Renal cortex interstitium (tissue), 15 donors: ENCODE results near the gene EHD2. TPM values are rescaled to one million over a fixed set of nuclear protein-coding genes. Genes with fewer than 3 reads are reported as not detected.
A peak's percentile ranks its signal among the peaks of the same experiment; 100 is the strongest.
"Not testable (repeated sequence)": the region's sequence is repeated elsewhere in the genome, so short reads cannot be mapped to it uniquely, and the experiment has no call there.

Experiments
- DNase-seq, 11 donors: peaks; one replicate each; pipeline ENCODE4 v3.0.0-alpha.2; 2013; ENCODE audit warnings: low read depth in 9 of 11, low spot score in 4 of 11; ENCODE audit errors: extremely low read depth in 1 of 11
- long read RNA-seq, 16 experiments: transcript quantifications; one replicate each; lab custom pipeline, GENCODE V29; 2026
- polyA plus RNA-seq, 3 donors: library from polyadenylated mRNA; unstranded; fragments of 120-200 nt; gene quantifications; one replicate each; pipeline ENCODE4 v1.2.1, GENCODE V29; 2013; ENCODE audit not compliant: insufficient read length in 3 of 3

The EHD2 gene
- polyA plus RNA-seq = 10 to 100 TPM; 25.3 to 41.6 (median 28.6) TPM
- long read RNA-seq, donor 1, partial matches to known transcripts = 0 of 4 reads
- long read RNA-seq, donor 1, other reads (novel, unspliced or antisense) = 0 of 4 reads
- long read RNA-seq, donor 2, partial matches to known transcripts = 0 of 2 reads
- long read RNA-seq, donor 2, other reads (novel, unspliced or antisense) = 0 of 2 reads
- long read RNA-seq, donor 3, transcript EHD2-201 (6 exons, 3,585 nt) = major isoform, 7 of 28 reads
- long read RNA-seq, donor 3, partial matches to known transcripts = 21 of 28 reads
- long read RNA-seq, donor 3, other reads (novel, unspliced or antisense) = 0 of 28 reads
- long read RNA-seq, donor 4, transcript EHD2-201 (6 exons, 3,585 nt) = major isoform, 5 of 6 reads
- long read RNA-seq, donor 4, partial matches to known transcripts = 0 of 6 reads
- long read RNA-seq, donor 4, other reads (novel, unspliced or antisense) = 0 of 6 reads
- long read RNA-seq, donor 5, transcript EHD2-201 (6 exons, 3,585 nt) = major isoform, 18 of 29 reads
- long read RNA-seq, donor 5, partial matches to known transcripts = 11 of 29 reads
- long read RNA-seq, donor 5, other reads (novel, unspliced or antisense) = 0 of 29 reads
- long read RNA-seq, donor 6, transcript EHD2-201 (6 exons, 3,585 nt) = major isoform, 8 of 9 reads
- long read RNA-seq, donor 6, partial matches to known transcripts = 0 of 9 reads
- long read RNA-seq, donor 6, other reads (novel, unspliced or antisense) = 0 of 9 reads
- long read RNA-seq, donor 7, transcript EHD2-201 (6 exons, 3,585 nt) = major isoform, 7 of 7 reads
- long read RNA-seq, donor 7, partial matches to known transcripts = 0 of 7 reads
- long read RNA-seq, donor 7, other reads (novel, unspliced or antisense) = 0 of 7 reads
- long read RNA-seq, donor 8, transcript EHD2-201 (6 exons, 3,585 nt) = major isoform, 12 of 12 reads
- long read RNA-seq, donor 8, partial matches to known transcripts = 0 of 12 reads
- long read RNA-seq, donor 8, other reads (novel, unspliced or antisense) = 0 of 12 reads
- long read RNA-seq, donor 9, transcript EHD2-201 (6 exons, 3,585 nt) = major isoform, 6 of 37 reads
- long read RNA-seq, donor 9, partial matches to known transcripts = 31 of 37 reads
- long read RNA-seq, donor 9, other reads (novel, unspliced or antisense) = 0 of 37 reads
- long read RNA-seq, donor 10, partial matches to known transcripts = 0 of 2 reads
- long read RNA-seq, donor 10, other reads (novel, unspliced or antisense) = 0 of 2 reads
- long read RNA-seq, donor 11, transcript EHD2-201 (6 exons, 3,585 nt) = major isoform, 5 of 5 reads
- long read RNA-seq, donor 11, partial matches to known transcripts = 0 of 5 reads
- long read RNA-seq, donor 11, other reads (novel, unspliced or antisense) = 0 of 5 reads
- long read RNA-seq, donor 12, partial matches to known transcripts = 0 of 2 reads
- long read RNA-seq, donor 12, other reads (novel, unspliced or antisense) = 0 of 2 reads
- long read RNA-seq, donor 13, transcript EHD2-201 (6 exons, 3,585 nt) = major isoform, 5 of 6 reads
- long read RNA-seq, donor 13, partial matches to known transcripts = 0 of 6 reads
- long read RNA-seq, donor 13, other reads (novel, unspliced or antisense) = 0 of 6 reads
- long read RNA-seq, donor 14, partial matches to known transcripts = 0 of 2 reads
- long read RNA-seq, donor 14, other reads (novel, unspliced or antisense) = 0 of 2 reads
- long read RNA-seq, donor 15, partial matches to known transcripts = 8 of 9 reads
- long read RNA-seq, donor 15, other reads (novel, unspliced or antisense) = 0 of 9 reads
- long read RNA-seq, donor 16, transcript EHD2-201 (6 exons, 3,585 nt) = major isoform, 24 of 135 reads
- long read RNA-seq, donor 16, partial matches to known transcripts = 110 of 135 reads
- long read RNA-seq, donor 16, other reads (novel, unspliced or antisense) = 0 of 135 reads

GRCh38 chr19:47713046-47714021 lies at the start of gene EHD2:
Gene EHD2, plus strand, starts transcription at chr19:47713422. Its CDS starts 3,191 bp downstream, at chr19:47716613.
- DNase-seq = peak in 3 of 11 donors; percentile 25 to 49 (median 48)

- DNase-seq = no peak
Measured at GRCh38 chr19:47663435-47663910, 49.7 kb upstream of the EHD2 start.

GRCh38 chr19:47663911-47664771 lies 49.1 kb upstream of the EHD2 start:
- no peak for DNase-seq

- DNase-seq = not testable (repeated sequence)
Measured at GRCh38 chr19:47668556-47668955, 44.7 kb upstream of the EHD2 start.

GRCh38 chr19:47670736-47671135 lies 42.5 kb upstream of the EHD2 start:
- DNase-seq = no peak

GRCh38 chr19:47671499-47671898 lies 41.7 kb upstream of the EHD2 start:
- no peak for DNase-seq

GRCh38 chr19:47673426-47673825 lies 39.8 kb upstream of the EHD2 start:
- no peak for DNase-seq

GRCh38 chr19:47674548-47674947 lies 38.7 kb upstream of the EHD2 start:
- no peak for DNase-seq

- DNase-seq = no peak
Measured at GRCh38 chr19:47675271-47675670, 38.0 kb upstream of the EHD2 start.

GRCh38 chr19:47675859-47676258 lies 37.4 kb upstream of the EHD2 start:
- no peak for DNase-seq

GRCh38 chr19:47676811-47677210 lies 36.4 kb upstream of the EHD2 start:
- no peak for DNase-seq

GRCh38 chr19:47679251-47679900 lies 33.8 kb upstream of the EHD2 start:
- DNase-seq = no peak

- DNase-seq = no peak
Measured at GRCh38 chr19:47679922-47680857, 33.0 kb upstream of the EHD2 start.

- DNase-seq = no peak
Measured at GRCh38 chr19:47680858-47681332, 32.3 kb upstream of the EHD2 start.
